Skin of body (tissue), 2 donors: ENCODE data around the gene EML5. TPM values are rescaled to one million over a fixed set of nuclear protein-coding genes. Genes with fewer than 3 reads are reported as not detected.

ENCODE experiments used
- DNase-seq: peaks from one replicate; lab custom pipeline; 2025; lab: John Stamatoyannopoulos, UW
- total RNA-seq: library from RNA; depleted of rRNA; stranded (reverse); fragments of >200 nt; gene quantifications from one replicate; pipeline ENCODE4 v1.2.3, GENCODE V29; 2014

EML5 gene
- total RNA-seq, 1 donor from 2014 or later: 0.49 TPM

DNA sequence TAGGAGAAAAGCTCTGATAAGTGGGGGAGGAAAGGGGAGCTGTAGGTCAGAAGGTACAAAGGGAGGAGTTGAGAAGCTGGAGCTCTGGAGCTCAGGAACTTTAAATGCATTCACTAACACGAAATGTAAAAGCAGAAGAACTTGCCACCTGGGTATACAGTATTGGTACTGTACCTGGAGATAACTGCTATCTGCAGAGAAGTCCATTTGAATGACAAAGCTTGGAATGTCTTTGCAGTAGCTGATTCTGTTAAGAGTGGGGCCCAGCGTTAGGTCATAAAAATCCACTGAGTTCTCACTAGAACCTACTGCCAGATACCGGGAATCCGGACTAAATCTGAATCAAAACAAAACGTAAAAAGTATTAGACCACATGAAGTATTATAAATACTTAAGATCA, 174.3 kb downstream of the EML5 start:
- DNase-seq: no peak

DNA sequence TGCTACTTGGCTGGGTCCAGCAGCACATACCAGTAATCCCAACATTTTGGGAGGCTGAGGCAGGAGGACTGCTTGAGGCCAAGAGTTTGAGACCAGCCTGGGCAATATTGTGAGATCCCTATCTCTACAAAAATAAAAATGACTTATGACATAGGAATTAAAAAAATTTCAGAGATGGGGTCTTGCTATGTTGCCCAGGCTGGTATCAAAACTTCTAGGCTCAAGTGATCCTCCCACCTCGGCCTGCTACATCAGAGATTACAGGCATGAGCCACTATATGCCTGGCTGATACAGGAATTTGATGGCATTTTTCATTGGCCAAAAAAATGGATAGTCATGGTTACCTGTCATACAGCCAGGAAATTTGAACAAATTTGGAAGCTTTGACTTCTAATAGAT, 175.3 kb downstream of the EML5 start:
- no peak for DNase-seq

DNA sequence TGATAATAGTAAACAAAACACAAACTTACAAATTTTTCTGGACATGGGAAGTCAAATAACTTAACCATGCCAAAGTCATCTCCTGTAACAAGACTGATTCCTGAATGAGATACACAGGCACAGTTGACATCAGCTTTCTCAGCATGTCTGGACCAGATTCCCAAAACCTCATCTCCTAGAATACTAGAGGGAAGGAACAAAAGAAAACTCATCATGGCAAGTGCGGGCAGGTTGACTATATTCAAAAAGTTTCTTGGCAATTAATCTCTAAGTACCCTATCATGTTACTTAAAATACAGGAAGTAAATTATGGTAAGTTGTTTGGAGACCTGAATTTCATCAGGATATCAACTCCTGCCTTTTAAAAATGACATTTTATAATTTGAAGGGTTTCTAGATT, 176.1 kb downstream of the EML5 start:
- DNase-seq: no peak

DNA sequence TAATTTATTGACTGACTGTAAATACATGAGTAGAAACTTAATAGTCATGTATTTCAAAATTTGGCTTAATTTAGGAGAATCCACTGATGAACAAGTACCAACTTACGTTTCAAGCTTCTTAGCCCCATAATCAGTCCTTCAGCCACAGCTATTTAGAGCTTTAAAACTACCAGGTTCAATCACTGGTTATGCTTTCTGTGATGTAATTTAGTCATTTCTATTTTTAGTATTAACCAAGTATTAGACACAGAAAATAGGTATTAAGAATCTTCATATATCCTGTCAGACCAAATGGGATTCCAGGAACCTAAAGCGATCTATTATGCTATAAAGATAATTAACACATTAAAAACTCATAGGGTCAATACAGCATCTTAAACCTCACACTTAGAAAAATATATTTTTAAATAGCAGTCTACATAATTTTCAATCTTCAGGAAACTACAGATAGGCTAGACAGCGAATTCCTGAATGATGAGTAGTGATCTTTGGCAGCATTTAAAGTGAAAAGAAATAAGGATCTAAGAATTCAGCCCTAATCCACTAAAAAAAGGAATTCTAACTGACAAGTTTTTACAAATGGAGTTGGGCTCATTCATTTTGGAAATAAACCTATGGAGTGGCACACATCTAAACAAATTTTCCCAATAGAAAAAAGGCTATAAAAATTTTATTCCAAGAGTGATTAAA, 178.4 kb downstream of the EML5 start:
- no peak for DNase-seq

DNA sequence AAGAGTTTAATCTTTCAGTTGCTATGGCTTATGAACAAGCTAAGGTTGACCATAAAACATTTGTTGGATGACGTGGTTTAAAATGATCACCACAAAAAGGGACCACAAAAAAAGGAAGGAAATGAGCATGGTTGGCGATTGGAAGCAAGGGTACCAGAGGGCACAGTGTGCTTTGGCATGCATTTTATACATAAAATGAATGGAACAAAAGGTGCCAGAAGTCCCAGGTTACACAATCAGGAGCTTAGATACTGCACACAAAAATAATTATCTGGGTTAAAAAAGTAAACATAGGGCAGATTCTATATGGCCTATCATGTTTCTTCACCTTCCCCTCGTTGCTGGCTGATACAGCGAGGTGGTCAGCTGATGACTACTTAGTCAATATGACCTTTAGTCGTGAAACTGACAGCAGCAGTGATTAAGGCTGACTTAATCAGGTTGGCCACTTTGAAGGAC, 179.2 kb downstream of the EML5 start:
- DNase-seq: no peak

DNA sequence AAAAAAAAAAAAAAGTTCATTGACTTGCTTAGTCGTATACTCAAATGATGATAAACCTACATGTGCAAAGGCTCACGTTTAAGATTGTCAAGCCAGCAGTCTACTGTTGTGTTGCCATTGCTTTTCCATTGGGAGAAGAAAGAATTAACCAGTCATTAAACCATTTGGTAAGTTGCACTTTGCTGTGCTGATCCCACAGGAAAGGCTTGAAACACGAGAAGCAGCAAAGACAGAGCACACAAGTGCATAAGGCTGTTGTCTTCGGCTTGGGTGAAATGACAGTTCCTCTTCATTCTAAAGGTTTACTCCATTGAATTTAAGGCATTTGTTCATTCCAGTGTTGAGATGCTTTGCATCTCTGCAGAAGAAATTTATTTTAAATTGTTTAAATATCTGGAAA, 179.8 kb downstream of the EML5 start:
- DNase-seq: no peak

DNA sequence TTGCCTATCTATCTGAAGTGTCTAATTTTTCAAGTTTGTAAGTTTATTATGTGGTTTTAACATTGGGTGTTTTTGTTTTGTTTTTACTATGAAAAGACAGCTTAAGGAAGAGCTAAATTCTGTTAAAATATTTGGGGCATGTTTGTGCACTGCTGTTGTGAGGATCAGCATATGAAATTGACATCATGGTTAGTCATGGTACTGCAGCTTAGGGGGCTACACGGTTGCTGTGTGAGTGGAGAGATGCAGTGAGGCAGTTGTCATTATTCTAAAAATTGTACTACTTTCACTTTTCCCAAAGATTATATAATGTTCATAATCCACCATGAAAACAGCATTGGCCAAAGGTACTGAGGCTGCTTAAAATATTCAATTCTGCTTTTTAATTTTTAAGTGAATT, 180.9 kb downstream of the EML5 start:
- no peak for DNase-seq

DNA sequence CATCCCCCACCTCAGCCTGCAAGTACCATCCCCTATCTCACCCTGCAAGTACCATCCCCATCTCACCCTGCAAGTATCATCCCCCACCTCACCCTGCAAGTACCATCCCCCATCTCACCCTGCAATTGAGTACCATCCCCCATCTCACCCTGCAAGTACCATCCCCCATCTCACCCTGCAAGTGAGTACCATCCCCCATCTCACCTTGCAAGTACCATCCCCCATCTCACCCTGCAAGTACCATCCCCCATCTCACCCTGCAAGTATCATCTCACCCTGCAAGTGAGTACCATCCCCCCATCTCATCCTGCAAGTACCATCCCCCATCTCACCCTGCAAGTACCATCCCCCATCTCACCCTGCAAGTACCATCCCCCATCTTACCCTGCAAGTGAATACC, 184.9 kb downstream of the EML5 start:
- no peak for DNase-seq

DNA sequence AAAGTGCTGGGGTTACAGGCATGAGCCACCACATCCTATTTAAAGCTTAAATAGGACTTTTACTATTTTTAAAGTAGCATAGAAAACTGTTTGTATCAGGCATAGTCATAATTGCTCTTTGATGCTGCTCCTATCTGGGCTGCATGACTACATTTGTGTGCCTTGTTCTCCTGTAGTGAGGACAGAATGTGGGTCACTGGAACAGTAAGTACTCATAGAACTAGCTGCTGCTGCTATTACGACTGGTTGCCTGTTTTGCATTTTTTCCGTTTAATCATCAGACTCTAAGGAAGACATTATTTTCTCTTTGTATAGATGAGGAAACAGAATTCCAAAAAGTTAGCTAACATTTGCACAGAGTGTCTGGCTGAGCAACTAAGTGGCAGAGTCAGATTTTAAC, 187.2 kb downstream of the EML5 start:
- DNase-seq: no peak

DNA sequence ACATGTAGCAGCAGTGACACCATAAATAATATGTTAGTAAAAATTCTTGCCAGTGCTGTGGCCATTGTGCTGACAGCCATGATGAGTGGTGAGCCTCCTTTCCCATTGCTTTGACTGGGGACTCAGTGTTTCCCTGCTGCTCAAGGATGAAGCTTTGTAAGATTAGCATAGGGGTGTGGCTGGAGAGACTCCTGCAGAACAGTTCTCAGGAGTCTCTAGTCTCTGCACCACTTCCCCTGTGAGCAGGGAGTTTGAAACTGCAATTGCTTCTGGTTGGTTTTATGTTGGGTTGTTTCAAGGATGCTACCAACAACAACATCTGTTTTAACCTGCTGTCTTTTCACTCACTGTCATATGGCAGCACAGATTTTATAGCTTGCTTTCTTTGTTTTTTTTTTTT, 188.5 kb downstream of the EML5 start:
- no peak for DNase-seq

DNA sequence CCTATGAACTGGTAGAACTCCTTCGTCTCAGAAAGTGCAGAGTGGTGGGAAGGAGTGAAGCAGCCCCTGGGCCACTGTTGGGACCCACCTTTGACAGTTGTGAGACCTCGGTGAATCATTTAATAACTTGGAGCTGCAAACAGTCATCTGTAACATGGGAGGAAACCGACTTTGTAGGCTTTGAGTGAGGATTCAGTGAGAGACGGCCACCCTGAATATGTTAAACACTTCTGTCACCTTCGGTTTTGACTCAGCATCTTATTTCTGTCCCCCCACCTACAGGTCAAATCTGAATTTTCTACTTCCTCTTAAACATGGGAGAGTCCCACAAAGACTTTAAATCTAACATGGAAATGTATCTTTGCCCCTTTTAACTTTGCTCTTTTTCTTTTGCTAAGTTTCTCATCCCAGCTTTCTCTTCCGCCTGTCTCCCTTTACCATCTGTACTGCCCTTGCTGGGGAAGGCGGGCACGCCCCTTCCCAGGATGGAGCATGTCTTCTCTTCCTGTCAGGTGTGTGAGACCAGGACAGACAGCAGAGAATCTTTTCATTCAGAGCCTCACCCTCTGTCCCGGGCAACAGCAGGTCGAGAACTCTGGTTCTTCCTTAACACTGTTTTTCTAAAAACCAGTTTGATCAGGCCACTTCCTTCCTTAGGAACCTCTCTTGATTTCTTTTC, 192.9 kb downstream of the EML5 start:
- DNase-seq: no peak

DNA sequence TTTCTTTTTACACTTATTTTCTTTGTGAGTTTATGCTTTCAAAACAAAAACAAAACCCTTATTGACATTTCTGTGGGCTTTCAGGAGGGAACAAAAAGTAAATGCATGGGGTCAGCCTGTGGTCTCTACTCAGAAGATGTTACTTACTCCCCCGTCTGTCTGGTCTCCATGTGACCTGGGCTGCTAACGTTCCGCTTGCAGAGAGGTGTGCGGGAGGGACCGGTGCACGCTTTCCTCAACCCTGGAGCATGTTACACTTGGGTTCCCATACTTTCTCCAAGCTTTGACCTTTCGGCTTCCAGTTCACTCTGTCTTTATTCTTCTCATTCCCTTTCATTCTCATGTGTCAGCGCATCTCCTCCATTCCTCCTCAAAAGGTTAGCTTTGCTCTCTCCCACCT, 193.4 kb downstream of the EML5 start:
- no peak for DNase-seq

DNA sequence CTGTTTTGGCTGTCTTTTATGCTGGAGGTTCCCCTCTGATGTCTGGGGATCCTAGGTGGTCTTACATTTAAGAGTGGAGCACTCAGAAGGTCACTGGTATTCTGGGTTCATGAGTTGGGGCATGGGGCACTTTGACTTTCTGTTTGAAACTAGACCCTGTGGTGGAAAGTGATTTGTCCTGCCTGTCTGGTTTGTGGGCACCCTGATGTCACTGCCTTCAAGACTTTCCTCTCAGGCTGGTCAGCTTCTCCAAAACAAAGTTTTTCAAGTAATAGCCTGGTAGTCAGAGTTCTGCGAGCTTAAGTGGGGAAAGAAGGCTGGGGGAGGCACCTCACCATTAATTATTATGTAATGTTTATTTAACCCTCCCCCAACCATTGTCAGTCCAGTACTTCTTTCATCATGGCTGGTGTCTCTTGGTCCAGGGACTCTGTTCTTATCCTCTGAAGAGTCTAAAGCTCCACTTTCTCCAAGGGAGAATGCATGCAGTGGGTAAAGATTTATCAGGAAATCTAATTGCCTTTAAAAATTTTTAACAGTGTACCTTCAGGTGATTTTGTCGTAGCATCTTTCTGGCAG, 194.6 kb downstream of the EML5 start:
- DNase-seq: no peak

DNA sequence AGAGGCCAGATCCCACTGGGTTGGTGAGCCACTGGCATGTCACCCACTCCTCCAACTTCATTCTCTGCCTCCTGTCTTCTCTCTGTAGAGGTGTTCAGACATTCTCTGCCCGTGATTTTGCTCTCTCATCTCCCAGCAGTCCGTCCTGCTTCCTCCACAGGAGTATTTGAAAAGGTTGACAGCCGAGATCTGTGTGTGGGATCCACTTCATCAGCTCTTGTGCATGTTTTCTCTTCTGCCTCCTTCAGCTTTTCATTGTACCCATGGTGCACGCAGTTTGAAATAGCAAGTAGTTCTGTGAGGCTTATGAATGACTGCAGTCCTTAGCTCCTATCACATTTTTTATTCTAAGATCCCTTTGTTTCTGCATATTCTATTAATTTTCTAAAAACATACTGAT, 195.2 kb downstream of the EML5 start:
- no peak for DNase-seq

DNA sequence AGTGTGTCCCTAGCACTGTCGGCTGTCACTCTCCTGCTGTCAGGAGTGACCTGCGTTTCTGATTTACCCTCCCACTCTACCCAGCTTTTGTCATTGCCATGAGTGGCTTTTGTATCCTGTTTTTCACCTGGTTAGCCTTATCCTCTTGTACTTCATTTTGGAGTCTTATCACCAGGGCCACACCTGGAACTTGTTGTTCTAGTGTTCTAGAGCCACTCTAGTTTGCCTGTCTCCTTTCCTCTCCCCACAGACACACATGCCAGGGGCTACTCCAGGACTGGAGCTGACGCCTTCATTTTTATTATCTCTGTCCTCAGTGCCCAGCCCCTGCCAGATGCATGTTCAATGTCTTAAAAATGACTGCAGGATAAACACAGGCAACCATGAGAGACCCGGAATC, 195.7 kb downstream of the EML5 start:
- no peak for DNase-seq

DNA sequence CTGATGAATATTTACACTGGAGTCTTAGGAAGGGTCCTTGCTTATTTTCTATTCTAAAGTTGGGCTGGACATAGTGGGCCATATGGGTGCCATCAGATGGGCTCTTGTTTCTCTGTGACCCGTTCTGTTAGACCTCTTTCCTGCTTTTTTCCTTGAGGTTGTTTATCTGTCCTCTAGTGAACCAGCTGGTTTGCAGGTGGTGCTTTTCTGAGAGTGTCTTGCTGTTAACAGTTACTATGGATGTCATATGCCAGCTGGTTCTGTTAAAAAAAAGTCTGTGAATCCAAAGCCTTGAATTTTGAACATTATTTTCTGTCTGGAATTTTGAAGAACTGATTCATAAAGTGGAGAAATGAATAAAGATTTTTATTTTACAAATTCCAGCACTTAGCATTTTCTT, 200.7 kb downstream of the EML5 start:
- no peak for DNase-seq

DNA sequence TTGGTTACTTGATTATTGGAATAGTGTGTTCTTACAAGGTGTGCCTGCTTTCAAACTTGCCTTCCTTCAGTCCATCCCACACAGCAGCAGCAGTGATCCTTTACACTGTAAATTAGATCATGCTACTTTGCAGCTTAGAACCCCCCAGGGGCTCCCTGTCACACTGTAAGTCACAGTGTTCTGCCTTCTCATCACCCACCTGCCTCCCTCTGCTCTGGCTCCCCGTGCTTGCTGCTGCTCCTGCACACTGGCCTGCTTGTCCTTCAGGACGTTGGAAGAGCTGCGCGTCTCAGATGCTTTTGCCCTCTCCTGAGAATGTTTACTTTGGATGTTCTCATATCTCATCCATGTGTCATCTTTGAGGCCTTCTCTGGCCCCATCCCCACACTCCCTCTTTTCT, 202.6 kb downstream of the EML5 start:
- no peak for DNase-seq

DNA sequence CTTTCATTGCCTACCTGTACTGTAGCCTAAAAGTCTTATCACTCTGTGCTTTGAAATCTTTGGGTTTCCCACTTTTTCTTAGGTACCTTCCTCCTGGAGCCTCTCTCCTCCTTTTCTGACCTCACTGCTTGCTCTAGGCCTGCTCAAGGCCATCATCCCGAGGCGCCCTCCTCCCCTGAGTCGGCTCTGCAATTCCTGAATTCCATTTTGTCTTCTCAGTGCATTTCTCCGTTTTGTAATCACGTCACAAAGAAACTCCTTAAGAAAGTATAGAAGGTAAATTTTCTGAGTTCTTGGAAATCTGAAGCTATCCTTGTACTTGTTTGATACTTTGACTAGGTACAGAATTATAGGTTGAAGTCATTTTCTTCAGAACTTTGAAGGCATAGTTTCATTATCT, 204.7 kb downstream of the EML5 start:
- DNase-seq: no peak

DNA sequence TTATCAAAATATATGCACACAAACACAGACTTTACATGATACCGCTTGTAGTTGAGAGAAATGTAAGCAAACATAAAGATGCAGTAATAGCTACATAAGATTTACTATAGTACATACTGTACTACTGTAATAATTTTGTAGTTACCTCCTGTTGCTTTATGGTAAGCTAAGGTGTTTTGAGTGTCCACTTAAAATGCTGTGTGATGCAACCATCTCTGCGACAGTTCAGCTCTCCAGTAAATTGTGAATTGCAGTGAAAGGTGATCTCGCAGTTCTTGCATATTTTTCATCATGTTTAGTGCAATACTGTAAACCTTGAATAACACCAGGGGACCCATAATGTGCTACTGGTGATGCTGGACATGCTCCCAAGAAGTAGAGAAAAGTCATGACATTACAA, 208.3 kb downstream of the EML5 start:
- no peak for DNase-seq

DNA sequence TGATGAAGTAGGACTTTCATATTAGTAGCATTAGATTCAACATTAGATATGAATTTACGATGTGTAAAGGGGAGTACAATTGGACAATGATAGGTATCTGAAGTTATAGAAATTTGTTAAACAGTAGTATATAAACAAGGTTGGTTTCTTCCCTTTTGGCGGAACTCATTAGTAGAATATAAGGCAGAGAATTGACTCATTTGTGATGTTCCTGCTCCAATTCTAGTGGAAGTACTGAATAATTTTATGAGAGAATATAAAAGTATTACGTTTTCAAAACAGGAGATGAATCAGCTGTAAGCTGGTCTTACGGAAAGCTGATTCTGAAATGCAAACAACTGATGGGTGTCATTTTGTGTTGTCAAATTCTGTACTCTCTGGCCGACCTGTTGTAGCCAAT, 216.5 kb downstream of the EML5 start:
- DNase-seq: no peak

DNA sequence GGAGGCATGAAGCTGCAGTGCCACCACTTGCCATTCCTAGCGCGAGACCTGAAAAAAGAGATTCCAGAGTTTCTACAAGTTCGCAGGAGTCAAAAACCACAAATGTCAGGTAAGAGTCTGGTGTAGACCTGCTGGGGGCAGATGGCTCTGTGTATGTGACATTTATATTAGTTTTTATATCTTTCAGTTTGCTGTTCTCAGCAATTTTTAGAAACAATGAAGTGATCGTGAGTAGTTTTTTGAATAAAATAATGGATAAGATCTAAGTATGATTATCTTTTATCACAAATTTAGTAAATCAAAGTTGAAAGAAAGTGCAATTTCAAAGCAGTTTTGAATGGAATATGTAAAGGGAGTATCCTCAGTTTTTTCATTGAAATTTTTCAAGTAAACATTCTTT, 220.6 kb downstream of the EML5 start:
- DNase-seq: no peak

DNA sequence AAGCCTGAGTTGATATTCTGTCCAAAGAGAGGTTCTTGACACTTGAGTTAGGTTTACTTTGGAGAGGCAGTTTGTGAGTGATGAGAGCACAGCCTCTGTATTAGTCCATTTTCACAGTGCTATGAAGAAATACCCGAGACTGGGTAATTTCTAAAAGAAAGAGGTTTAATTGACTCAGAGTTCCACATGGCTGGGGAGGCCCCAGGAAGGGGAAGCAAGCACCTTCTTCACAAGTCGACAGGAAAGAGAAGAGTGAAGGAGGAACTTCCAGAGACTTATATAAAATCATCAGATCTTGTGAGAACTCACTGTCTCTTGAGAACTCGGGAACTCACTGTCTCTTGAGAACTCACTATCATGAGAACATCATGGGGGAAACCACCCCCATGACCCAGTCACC, 224.6 kb downstream of the EML5 start:
- DNase-seq: no peak

DNA sequence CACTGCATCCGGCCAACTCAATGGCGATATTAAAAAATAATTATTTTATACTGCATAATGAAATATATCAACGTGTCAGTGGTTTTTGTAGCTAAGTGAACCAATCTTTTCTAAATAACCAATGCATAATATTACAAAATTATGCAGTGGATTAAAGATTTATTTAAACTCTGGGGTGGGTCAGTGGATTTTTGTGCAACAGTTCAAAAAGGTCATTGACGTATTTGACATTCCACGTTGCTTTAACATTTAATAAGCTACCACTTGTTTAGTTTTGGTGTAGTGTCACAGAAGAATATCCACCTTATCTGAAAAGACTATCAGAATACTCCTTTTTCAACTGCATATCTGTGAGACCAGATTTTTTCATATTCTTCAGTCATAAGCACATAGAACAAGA, 227.3 kb downstream of the EML5 start:
- no peak for DNase-seq
